OCI-LY3 (cell line): Measurements from ENCODE around the gene CLSTN2.

Source experiments
- H2AFZ ChIP-seq: fragments of 200-600, 300-600 bp; shearing (Covaris generic); 2 replicates; pipeline ENCODE4 v1.6.0; 2014; ENCODE audit warnings: antibody characterized with exemption, low read depth, low read length
- H3K27ac ChIP-seq: fragments of 200-600, 300-600 bp; sonication (generic); 2 replicates; pipeline ENCODE4 v1.5.1; 2014; ENCODE audit warnings: mild to moderate bottlenecking, low read length, moderate library complexity, mixed read lengths
- H3K27me3 ChIP-seq: fragments of 200-600, 300-600 bp; sonication (generic); 2 replicates; pipeline ENCODE4 v1.6.1; 2014; ENCODE audit warnings: low read depth, low read length, mixed read lengths
- H3K36me3 ChIP-seq: fragments of 200-600, 300-600 bp; sonication (generic); replicated peaks from 2 replicates; pipeline ENCODE3; 2014; ENCODE audit warnings: low read depth, low read length, mixed read lengths
- H3K4me1 ChIP-seq: fragments of 300-600, 200-600 bp; sonication (generic); 2 replicates; pipeline ENCODE4 v1.6.1; 2014; ENCODE audit warnings: low read length, mixed read lengths
- H3K4me2 ChIP-seq: fragments of 200-600, 300-600 bp; sonication (generic); 2 replicates; pipeline ENCODE4 v1.6.1; 2014; ENCODE audit warnings: low read length, mixed read lengths
- H3K4me3 ChIP-seq: fragments of 300-600, 200-600 bp; sonication (generic); 2 replicates; pipeline ENCODE4 v1.5.1; 2014; ENCODE audit warnings: antibody characterized with exemption, mild to moderate bottlenecking, low read length, moderate library complexity
- H3K79me2 ChIP-seq: fragments of 300-600, 200-600 bp; shearing (Covaris generic); 2 replicates; pipeline ENCODE4 v1.6.1; 2014; ENCODE audit warnings: mild to moderate bottlenecking, low read length, mixed read lengths
- H3K9ac ChIP-seq: fragments of 300-600, 200-600 bp; shearing (Covaris generic); 2 replicates; pipeline ENCODE4 v1.6.0; 2014; ENCODE audit warnings: mild to moderate bottlenecking, low read length, moderate library complexity
- H3K9me3 ChIP-seq: fragments of 200-600, 300-600 bp; shearing (Covaris generic); 2 replicates; pipeline ENCODE4 v1.6.1; 2014; ENCODE audit warnings: low read length, mixed read lengths; ENCODE audit not compliant: insufficient read depth
- H4K20me1 ChIP-seq: fragments of 200-600, 300-600 bp; sonication (generic); 2 replicates; pipeline ENCODE4 v1.6.1; 2016; ENCODE audit warnings: low read length, mixed read lengths; ENCODE audit not compliant: insufficient read depth
- CTCF ChIP-seq: fragments of 200-600, 300-600 bp; sonication (generic); IDR thresholded peaks from 2 replicates; pipeline ENCODE4 v1.5.1; 2014; ENCODE audit warnings: antibody characterized with exemption, low read length, low read depth
- EZH2phosphoT487 ChIP-seq: fragments of 200-600 bp; shearing (Covaris generic); IDR thresholded peaks from 2 replicates; pipeline ENCODE4 v1.6.1; 2018; ENCODE audit warnings: antibody characterized with exemption, mixed run types, low read depth

Gene CLSTN2

GRCh38 chr3:140574375-140574774 lies 639.4 kb downstream of the CLSTN2 start:
- H3K36me3 ChIP-seq: no peaks in the 10 kb centered on the region
- peak overlapping the region; percentile 53; the same call in 1 of the 2 replicates for H2AFZ ChIP-seq
- no peaks in the 10 kb centered on the region for H3K27me3 ChIP-seq
- H4K20me1 ChIP-seq: no peaks in the 10 kb centered on the region
- H3K9ac ChIP-seq: no peak overlapping the region
- H3K79me2 ChIP-seq: no peaks in the 10 kb centered on the region
- no peak overlapping the region for H3K27ac ChIP-seq
- H3K9me3 ChIP-seq: no peaks in the 10 kb centered on the region
- no peak overlapping the region for H3K4me3 ChIP-seq
- peaks cover 21% of the 10 kb centered on the region for H3K4me1 ChIP-seq
- TF ChIP-seq CTCF: no peak
- H3K4me2 ChIP-seq: peak overlapping the region; percentile 30

- no peak overlapping the region for H3K27ac ChIP-seq
- no peak overlapping the region for H2AFZ ChIP-seq
- no peaks in the 10 kb centered on the region for H3K9me3 ChIP-seq
- no peak overlapping the region for H3K4me2 ChIP-seq
- H3K4me3 ChIP-seq: no peak overlapping the region
- no peak overlapping the region for H3K9ac ChIP-seq
- H3K36me3 ChIP-seq: no peaks in the 10 kb centered on the region
- H3K4me1 ChIP-seq: peaks cover 21% of the 10 kb centered on the region
- no peaks in the 10 kb centered on the region for H3K27me3 ChIP-seq
- H3K79me2 ChIP-seq: no peaks in the 10 kb centered on the region
- no peak for TF ChIP-seq EZH2phosphoT487
- TF ChIP-seq CTCF: no peak
- no peaks in the 10 kb centered on the region for H4K20me1 ChIP-seq
These were observed 641.5 kb downstream of the CLSTN2 start for GRCh38 chr3:140576449-140576848.

- H3K9ac ChIP-seq: no peak overlapping the region
- H3K27ac ChIP-seq: no peak overlapping the region
- TF ChIP-seq EZH2phosphoT487: no peak
- TF ChIP-seq CTCF: no peak
- H4K20me1 ChIP-seq: no peaks in the 10 kb centered on the region
- H3K4me2 ChIP-seq: no peak overlapping the region
- no peak overlapping the region for H3K4me3 ChIP-seq
- H3K36me3 ChIP-seq: no peaks in the 10 kb centered on the region
- no peaks in the 10 kb centered on the region for H3K79me2 ChIP-seq
- peaks cover 21% of the 10 kb centered on the region for H3K4me1 ChIP-seq
- no peak overlapping the region for H2AFZ ChIP-seq
- H3K9me3 ChIP-seq: no peaks in the 10 kb centered on the region
- no peaks in the 10 kb centered on the region for H3K27me3 ChIP-seq
These were observed 642.9 kb downstream of the CLSTN2 start for GRCh38 chr3:140577911-140578310.

GRCh38 chr3:140579260-140579659 lies 644.3 kb downstream of the CLSTN2 start:
- peaks cover 14% of the 10 kb centered on the region for H3K4me1 ChIP-seq
- no peak overlapping the region for H3K4me3 ChIP-seq
- no peaks in the 10 kb centered on the region for H3K36me3 ChIP-seq
- no peak overlapping the region for H3K4me2 ChIP-seq
- no peak overlapping the region for H3K27ac ChIP-seq
- no peaks in the 10 kb centered on the region for H3K27me3 ChIP-seq
- TF ChIP-seq EZH2phosphoT487 (no peak), CTCF (no peak)
- H3K79me2 ChIP-seq: no peaks in the 10 kb centered on the region
- H3K9me3 ChIP-seq: no peaks in the 10 kb centered on the region
- no peaks in the 10 kb centered on the region for H4K20me1 ChIP-seq
- H2AFZ ChIP-seq: no peak overlapping the region
- no peak overlapping the region for H3K9ac ChIP-seq
